Heart left ventricle (tissue), 13 donors: ENCODE results near the gene PHIP.

Source experiments
- POLR2A ChIP-seq, 2 donors: fragments of 450-650 bp; IDR thresholded peaks; one replicate each; pipeline ENCODE4 v1.6.1; 2017; ENCODE audit warnings: antibody characterized with exemption in 2 of 2, mild to moderate bottlenecking in 2 of 2, moderate library complexity in 2 of 2
- TF ChIP-seq, protein P1 (sequence below), 12 donors: fragments of 200-600 bp; sonication (generic) in 4 of 12; IDR thresholded peaks; one replicate each; pipeline versions ENCODE4 v1.5.0 to v1.8.0; 2018 to 2022; ENCODE audit warnings: antibody characterized with exemption in 12 of 12, mild to moderate bottlenecking in 5 of 12
- donor health status: ischemic (EF 13 %, LVEDD 7.1; RV severe dilation, severe dysfunction).
- donor health status: DM: no; HTN: yes; CAD: no.
- donor health status: DM: no; HTN: no; CAD: no.
- donor health status: ischemic (EF 25% LVEDD 6.9; RV normal size, moderate dysfunction).
- donor health status: ischemic (EF 25% LVEDD 5.7; RV mildly dilated, moderate dysfunction).
- donor health status: ischemic (EF 35%, LVEDD 5.7; RV mildly dilated, moderate dysfunction).
- donor health status: nonischemic (EF 11% LVEDD 7.7; RV severe dilation, severe dysfunction).
- donor health status: DM: yes; HTN: yes; CAD: no.
- donor health status: PGD.
- donor health status: ischemic (EF 29% LVEDD 5.4; RV normal size, mild dysfunction).
- donor health status: nonischemic (EF 23%, LVEDD 6.1; RV moderate dilation, normal function).

DNA sequence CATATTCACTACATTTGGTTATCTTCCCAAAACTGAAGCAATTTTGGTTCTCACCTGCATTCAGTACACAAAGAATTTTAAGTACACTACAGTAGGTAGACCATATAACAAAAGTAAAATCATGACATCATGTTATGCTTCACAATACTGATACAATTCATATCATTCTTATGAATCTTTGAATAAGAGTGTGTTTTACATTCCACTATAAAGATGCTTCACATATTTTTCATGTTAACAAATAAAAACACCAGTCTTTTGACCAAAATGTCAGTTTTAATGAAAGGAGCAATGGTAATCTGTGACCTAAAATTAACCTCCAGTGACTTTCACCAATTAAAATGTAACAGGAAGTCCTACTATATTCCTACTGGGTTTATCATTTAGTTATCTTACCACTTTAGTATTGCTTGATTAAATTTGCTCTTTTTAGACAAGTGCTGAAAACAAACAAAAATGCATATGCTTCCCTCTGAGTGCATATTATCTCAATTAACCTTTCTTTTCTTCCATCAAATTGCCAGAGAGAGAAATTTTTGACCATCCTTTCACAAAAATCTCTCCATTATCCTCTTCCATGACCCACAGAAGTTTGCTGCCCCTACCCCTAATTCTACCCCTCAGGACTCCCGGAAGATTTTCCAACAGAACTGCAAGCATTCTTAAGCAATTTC, 49.3 kb downstream of the PHIP start:
- TF ChIP-seq, protein P1, sequence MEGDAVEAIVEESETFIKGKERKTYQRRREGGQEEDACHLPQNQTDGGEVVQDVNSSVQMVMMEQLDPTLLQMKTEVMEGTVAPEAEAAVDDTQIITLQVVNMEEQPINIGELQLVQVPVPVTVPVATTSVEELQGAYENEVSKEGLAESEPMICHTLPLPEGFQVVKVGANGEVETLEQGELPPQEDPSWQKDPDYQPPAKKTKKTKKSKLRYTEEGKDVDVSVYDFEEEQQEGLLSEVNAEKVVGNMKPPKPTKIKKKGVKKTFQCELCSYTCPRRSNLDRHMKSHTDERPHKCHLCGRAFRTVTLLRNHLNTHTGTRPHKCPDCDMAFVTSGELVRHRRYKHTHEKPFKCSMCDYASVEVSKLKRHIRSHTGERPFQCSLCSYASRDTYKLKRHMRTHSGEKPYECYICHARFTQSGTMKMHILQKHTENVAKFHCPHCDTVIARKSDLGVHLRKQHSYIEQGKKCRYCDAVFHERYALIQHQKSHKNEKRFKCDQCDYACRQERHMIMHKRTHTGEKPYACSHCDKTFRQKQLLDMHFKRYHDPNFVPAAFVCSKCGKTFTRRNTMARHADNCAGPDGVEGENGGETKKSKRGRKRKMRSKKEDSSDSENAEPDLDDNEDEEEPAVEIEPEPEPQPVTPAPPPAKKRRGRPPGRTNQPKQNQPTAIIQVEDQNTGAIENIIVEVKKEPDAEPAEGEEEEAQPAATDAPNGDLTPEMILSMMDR (IDR thresholded peaks at IDR 0.05), result no peak
- no peak for TF ChIP-seq POLR2A (IDR thresholded peaks at IDR 0.05)
